B cell (primary cell): ENCODE measurements around the gene OR2T3.
"Not testable (repeated sequence)": the region's sequence is repeated elsewhere in the genome, so short reads cannot be mapped to it uniquely, and the experiment has no call there.

ENCODE experiments used
- CTCF ChIP-seq: fragments of 200-600 bp; IDR thresholded peaks from one replicate; pipeline ENCODE4 v1.8.0; 2022; ENCODE audit warnings: antibody characterized with exemption, mild to moderate bottlenecking
- EZH2 ChIP-seq: IDR thresholded peaks from 2 replicates; pipeline ENCODE4 v1.6.1; 2012; ENCODE audit warnings: borderline replicate concordance, low read depth, mild to moderate bottlenecking, moderate library complexity, low read length; ENCODE audit not compliant: insufficient read depth, poor library complexity, severe bottlenecking

GRCh38 chr1:248500305-248501035, 27.3 kb downstream of the OR2T3 start:
- not testable (repeated sequence) for TF ChIP-seq CTCF, EZH2
